RWPE2 (cell line): ENCODE measurements around the gene MAST3.
"Not testable (repeated sequence)": the region's sequence is repeated elsewhere in the genome, so short reads cannot be mapped to it uniquely, and the experiment has no call there.

Experiments used
- ATAC-seq: fragments of 200-7000 bp; cut with Tn5 transposase; 3 replicates; pipeline ENCODE4 v1.9.1; 2021; ENCODE audit warnings: low read depth
- DNase-seq: peaks from one replicate; pipeline ENCODE4 v3.0.0-alpha.2; 2020; ENCODE audit warnings: low spot score
- H3K27ac ChIP-seq: fragments of 450-650 bp; 2 replicates; pipeline ENCODE4 v1.5.1; 2017; ENCODE audit warnings: mild to moderate bottlenecking; ENCODE audit not compliant: poor library complexity, severe bottlenecking
- H3K27me3 ChIP-seq: fragments of 250-450 bp; sonication (Bioruptor Pico); 2 replicates; pipeline ENCODE4 v1.5.1; 2021; ENCODE audit warnings: mild to moderate bottlenecking, moderate library complexity; ENCODE audit not compliant: insufficient read depth, poor library complexity, severe bottlenecking
- H3K36me3 ChIP-seq: fragments of 250-450 bp; sonication (Bioruptor Pico); 2 replicates; pipeline ENCODE4 v1.5.1; 2020; ENCODE audit warnings: low read depth, mild to moderate bottlenecking, moderate library complexity
- H3K4me1 ChIP-seq: fragments of 250-450 bp; sonication (Bioruptor Pico); 2 replicates; pipeline ENCODE4 v1.5.1; 2021; ENCODE audit warnings: mild to moderate bottlenecking, moderate library complexity; ENCODE audit not compliant: insufficient read depth, poor library complexity, severe bottlenecking
- H3K4me3 ChIP-seq: fragments of 250-450 bp; sonication (Bioruptor Pico); 2 replicates; pipeline ENCODE4 v1.5.1; 2021; ENCODE audit warnings: mild to moderate bottlenecking, moderate library complexity; ENCODE audit not compliant: severe bottlenecking
- H3K9me3 ChIP-seq: fragments of 250-450 bp; sonication (Bioruptor Pico); 2 replicates; pipeline ENCODE4 v1.5.1; 2021; ENCODE audit warnings: mild to moderate bottlenecking, moderate library complexity; ENCODE audit not compliant: severe bottlenecking
- TF ChIP-seq, protein P1 (sequence below): fragments of 450-650 bp; IDR thresholded peaks from one replicate; pipeline ENCODE4 v1.5.1; 2017; ENCODE audit warnings: mild to moderate bottlenecking, moderate library complexity; ENCODE audit not compliant: poor library complexity, severe bottlenecking

Gene MAST3

GRCh38 chr19:18085702-18086457 is 11.7 kb upstream of the MAST3 start:
- H3K36me3 ChIP-seq: no peaks in the 10 kb centered on the region
- no peak overlapping the region for H3K4me3 ChIP-seq
- ATAC-seq: no peak
- no peaks in the 10 kb centered on the region for H3K9me3 ChIP-seq
- H3K27ac ChIP-seq: no peak overlapping the region
- no peaks in the 10 kb centered on the region for H3K4me1 ChIP-seq
- TF ChIP-seq, protein P1, sequence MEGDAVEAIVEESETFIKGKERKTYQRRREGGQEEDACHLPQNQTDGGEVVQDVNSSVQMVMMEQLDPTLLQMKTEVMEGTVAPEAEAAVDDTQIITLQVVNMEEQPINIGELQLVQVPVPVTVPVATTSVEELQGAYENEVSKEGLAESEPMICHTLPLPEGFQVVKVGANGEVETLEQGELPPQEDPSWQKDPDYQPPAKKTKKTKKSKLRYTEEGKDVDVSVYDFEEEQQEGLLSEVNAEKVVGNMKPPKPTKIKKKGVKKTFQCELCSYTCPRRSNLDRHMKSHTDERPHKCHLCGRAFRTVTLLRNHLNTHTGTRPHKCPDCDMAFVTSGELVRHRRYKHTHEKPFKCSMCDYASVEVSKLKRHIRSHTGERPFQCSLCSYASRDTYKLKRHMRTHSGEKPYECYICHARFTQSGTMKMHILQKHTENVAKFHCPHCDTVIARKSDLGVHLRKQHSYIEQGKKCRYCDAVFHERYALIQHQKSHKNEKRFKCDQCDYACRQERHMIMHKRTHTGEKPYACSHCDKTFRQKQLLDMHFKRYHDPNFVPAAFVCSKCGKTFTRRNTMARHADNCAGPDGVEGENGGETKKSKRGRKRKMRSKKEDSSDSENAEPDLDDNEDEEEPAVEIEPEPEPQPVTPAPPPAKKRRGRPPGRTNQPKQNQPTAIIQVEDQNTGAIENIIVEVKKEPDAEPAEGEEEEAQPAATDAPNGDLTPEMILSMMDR: no peak
- no peaks in the 10 kb centered on the region for H3K27me3 ChIP-seq
- DNase-seq: no peak

- ATAC-seq: no peak
- H3K27ac ChIP-seq: no peak within 1 kb of the TSS
- no peak within 1 kb of the TSS for H3K4me3 ChIP-seq
- H3K36me3 ChIP-seq: no peaks in the 10 kb centered on the region
- H3K4me1 ChIP-seq: no peaks in the 10 kb centered on the region
- no peaks in the 10 kb centered on the region for H3K27me3 ChIP-seq
- no peak for DNase-seq
- TF ChIP-seq, protein P1: no peak
- H3K9me3 ChIP-seq: no peaks in the 10 kb centered on the region
Measured at GRCh38 chr19:18086590-18087138, 10.9 kb upstream of the MAST3 start, which contains the start of gene IL12RB1. IL12RB1 (minus strand) TSS chr19:18086934; CDS start chr19:18086823, 111 bp downstream.

DNA sequence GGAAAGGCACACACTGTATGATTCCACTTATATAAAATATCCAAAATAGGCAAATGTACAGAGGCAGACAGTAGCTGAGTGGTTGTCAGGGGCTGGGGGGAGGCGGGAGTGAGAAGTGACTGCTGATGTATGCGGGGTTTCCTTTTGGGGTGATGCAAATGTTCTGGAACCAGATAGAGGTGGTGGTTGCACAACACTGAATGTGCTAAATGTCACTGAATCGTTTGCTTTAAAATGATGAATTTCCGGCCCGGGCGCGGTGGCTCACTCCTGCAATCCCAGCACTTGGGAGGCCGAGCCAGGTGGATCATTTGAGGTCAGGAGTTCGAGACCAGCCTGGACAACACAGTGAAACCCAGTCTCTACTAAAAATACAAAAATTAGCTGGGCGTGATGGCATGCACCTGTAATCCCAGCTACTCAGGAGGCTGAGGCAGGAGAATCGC is 8.5 kb upstream of the MAST3 start:
- H3K27ac ChIP-seq, H3K4me1 ChIP-seq, ATAC-seq, H3K36me3 ChIP-seq, H3K27me3 ChIP-seq, DNase-seq, H3K9me3 ChIP-seq, H3K4me3 ChIP-seq: not testable (repeated sequence)

DNA sequence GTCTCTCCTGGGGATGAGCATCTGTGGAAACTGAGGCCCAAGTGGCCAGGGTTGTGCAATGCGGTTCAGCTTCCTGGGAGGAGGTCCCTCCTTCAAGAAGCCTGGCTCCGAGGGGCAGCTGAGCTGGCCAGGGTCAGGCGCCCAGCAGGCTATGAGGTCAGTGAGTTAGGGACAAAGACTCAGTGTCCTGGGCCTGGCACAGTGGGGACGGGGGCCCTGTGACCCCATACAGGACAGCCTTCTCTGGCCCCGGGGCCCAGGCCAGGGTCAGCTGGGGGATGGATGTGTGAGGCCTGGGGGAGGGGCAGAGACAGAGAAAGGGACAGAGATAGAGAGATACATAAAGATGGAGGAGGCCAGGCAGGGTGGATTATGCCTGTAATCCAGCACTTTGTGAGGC is 7.9 kb upstream of the MAST3 start:
- H3K27ac ChIP-seq: no peak overlapping the region
- ATAC-seq (no peak), DNase-seq (no peak)
- H3K36me3 ChIP-seq: no peaks in the 10 kb centered on the region
- H3K27me3 ChIP-seq: no peaks in the 10 kb centered on the region
- TF ChIP-seq, protein P1: no peak
- H3K4me1 ChIP-seq: peaks cover 4% of the 10 kb centered on the region
- no peaks in the 10 kb centered on the region for H3K9me3 ChIP-seq
- no peak overlapping the region for H3K4me3 ChIP-seq

DNA sequence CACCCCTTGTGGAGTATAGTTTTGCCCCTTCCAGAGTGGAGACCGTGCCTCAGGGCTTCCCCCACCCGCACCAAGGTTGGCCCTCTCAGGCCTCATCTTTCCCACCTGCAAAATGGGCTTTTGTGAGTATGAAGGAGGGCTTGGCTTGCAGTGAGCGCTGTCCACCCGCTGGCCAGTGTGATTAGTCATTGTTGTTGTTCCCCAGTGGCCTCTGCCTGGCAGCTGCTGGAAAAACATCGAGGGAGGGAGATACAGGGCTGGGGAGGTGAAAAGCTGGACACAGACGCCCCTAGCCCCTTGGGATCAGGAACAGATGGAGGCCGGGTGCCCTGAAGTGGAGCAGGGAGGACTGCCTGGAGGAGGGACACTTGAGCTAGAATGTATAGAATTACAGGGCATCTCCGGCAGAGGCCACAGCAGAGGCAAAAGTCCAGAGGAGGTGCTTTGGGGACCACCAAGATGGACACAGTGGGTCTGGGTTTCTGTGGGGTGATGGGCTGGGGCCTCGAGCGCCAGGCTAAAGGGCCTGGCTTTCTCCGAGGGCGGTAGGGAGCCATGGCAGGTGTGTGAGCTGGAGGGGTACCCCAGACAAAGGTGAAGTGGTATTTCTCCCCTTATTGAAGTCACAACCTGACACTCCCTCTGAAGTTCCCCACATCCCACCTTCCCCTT is 6.9 kb upstream of the MAST3 start:
- no peak for DNase-seq
- Histone ChIP-seq H3K4me1 (peaks cover 4% of the 10 kb centered on the region), H3K27ac (no peak overlapping the region), H3K4me3 (no peak overlapping the region), H3K9me3 (no peaks in the 10 kb centered on the region), H3K36me3 (no peaks in the 10 kb centered on the region), H3K27me3 (no peaks in the 10 kb centered on the region)
- no peak for ATAC-seq
- TF ChIP-seq, protein P1: no peak
